ENCODE data around the gene ARL6IP4. TPM values are rescaled to one million over a fixed set of nuclear protein-coding genes. Genes with fewer than 3 reads are reported as not detected.
A peak's percentile ranks its signal among the peaks of the same experiment; 100 is the strongest.

The ARL6IP4 gene
- total and polyA plus RNA-seq, 2 donors from 2014 or later: 168 to 362 TPM

DNA sequence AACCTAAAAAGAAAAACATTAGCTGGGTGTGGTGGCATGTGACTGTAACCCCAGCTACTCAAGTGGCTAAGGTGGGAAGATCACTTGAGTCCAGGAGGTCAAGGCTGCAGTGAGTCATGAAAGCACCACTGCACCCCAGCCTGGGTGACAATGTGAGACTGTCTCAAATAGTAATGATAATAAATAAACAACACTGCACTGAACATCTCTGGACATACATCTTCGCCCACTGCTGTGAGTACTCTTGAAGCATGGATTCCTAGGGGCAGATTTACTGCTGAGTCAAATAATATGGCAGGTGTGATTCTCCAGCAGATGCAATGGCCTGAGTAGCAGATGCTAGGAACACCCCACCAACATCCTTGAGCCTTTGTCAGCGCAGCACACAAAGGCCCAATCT is 37.8 kb upstream of the ARL6IP4 start:
- H3K27me3 ChIP-seq (ENCODE audit: control insufficient read depth, insufficient read depth, low read length): no peaks in the 10 kb centered on the region
- no peak overlapping the region for H3K4me3 ChIP-seq (ENCODE audit: low read length in 3 of 3)
- FAIRE-seq (no peak), DNase-seq (no peak)
- H3K36me3 ChIP-seq (ENCODE audit: control insufficient read depth in 2 of 3, insufficient read depth in 3 of 3, low read length in 3 of 3): no peaks in the 10 kb centered on the region
- H3K9ac ChIP-seq (ENCODE audit: low read length in 3 of 3): no peak overlapping the region
- no peak overlapping the region for H3K27ac ChIP-seq (ENCODE audit: low read depth in 2 of 2, low read length in 2 of 2)
- TF ChIP-seq, protein P1, sequence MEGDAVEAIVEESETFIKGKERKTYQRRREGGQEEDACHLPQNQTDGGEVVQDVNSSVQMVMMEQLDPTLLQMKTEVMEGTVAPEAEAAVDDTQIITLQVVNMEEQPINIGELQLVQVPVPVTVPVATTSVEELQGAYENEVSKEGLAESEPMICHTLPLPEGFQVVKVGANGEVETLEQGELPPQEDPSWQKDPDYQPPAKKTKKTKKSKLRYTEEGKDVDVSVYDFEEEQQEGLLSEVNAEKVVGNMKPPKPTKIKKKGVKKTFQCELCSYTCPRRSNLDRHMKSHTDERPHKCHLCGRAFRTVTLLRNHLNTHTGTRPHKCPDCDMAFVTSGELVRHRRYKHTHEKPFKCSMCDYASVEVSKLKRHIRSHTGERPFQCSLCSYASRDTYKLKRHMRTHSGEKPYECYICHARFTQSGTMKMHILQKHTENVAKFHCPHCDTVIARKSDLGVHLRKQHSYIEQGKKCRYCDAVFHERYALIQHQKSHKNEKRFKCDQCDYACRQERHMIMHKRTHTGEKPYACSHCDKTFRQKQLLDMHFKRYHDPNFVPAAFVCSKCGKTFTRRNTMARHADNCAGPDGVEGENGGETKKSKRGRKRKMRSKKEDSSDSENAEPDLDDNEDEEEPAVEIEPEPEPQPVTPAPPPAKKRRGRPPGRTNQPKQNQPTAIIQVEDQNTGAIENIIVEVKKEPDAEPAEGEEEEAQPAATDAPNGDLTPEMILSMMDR (IDR thresholded peaks at IDR 0.05; ENCODE audit: borderline replicate concordance, extremely low read depth, insufficient read depth): no peak
- intact Hi-C loops (cut with DNase I): no loop called here
- H3K4me1 ChIP-seq (ENCODE audit: control insufficient read depth in 2 of 3, insufficient read depth in 2 of 3, low read depth in 1 of 3, low read length in 3 of 3): peaks cover 0 to 2% (median 0%) of the 10 kb centered on the region in 3 donors
- H3K9me3 ChIP-seq (ENCODE audit: control insufficient read depth in 2 of 3, insufficient read depth in 1 of 3, low read length in 3 of 3): no peaks in the 10 kb centered on the region

DNA sequence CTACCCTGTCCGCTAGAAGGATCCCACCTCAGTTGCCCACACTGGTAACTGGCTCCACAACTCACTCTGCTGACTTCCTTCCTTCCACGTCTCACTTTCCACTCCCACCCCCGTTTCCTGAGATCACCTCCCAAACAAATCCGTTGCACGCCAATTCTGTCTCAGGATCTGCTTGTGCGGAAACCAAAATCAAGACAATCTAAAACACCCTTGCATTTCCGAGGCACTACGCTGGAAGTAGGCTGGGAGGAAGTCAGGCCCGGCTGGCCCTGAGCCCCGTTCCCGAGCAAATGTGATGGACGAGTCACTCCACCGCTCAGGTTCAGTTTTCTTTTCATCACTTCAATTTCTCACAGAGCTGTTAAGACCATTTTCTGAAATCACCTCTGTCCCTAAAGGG is 37.3 kb upstream of the ARL6IP4 start:
- peak overlapping the region; percentile 24 to 32 for H3K27ac ChIP-seq (ENCODE audit: low read depth in 2 of 2, low read length in 2 of 2)
- FAIRE-seq (no peak), DNase-seq (no peak)
- TF ChIP-seq, protein P1 (IDR thresholded peaks at IDR 0.05; ENCODE audit: borderline replicate concordance, extremely low read depth, insufficient read depth): no peak
- no peak overlapping the region for H3K4me3 ChIP-seq (ENCODE audit: low read length in 3 of 3)
- H3K9ac ChIP-seq (ENCODE audit: low read length in 3 of 3): no peak overlapping the region
- peaks cover 0 to 2% (median 0%) of the 10 kb centered on the region in 3 donors for H3K4me1 ChIP-seq (ENCODE audit: control insufficient read depth in 2 of 3, insufficient read depth in 2 of 3, low read depth in 1 of 3, low read length in 3 of 3)
- intact Hi-C loops (cut with DNase I): no loop called here
- H3K9me3 ChIP-seq (ENCODE audit: control insufficient read depth in 2 of 3, insufficient read depth in 1 of 3, low read length in 3 of 3): no peaks in the 10 kb centered on the region
- H3K36me3 ChIP-seq (ENCODE audit: control insufficient read depth in 2 of 3, insufficient read depth in 3 of 3, low read length in 3 of 3): no peaks in the 10 kb centered on the region
- H3K27me3 ChIP-seq (ENCODE audit: control insufficient read depth, insufficient read depth, low read length): no peaks in the 10 kb centered on the region

DNA sequence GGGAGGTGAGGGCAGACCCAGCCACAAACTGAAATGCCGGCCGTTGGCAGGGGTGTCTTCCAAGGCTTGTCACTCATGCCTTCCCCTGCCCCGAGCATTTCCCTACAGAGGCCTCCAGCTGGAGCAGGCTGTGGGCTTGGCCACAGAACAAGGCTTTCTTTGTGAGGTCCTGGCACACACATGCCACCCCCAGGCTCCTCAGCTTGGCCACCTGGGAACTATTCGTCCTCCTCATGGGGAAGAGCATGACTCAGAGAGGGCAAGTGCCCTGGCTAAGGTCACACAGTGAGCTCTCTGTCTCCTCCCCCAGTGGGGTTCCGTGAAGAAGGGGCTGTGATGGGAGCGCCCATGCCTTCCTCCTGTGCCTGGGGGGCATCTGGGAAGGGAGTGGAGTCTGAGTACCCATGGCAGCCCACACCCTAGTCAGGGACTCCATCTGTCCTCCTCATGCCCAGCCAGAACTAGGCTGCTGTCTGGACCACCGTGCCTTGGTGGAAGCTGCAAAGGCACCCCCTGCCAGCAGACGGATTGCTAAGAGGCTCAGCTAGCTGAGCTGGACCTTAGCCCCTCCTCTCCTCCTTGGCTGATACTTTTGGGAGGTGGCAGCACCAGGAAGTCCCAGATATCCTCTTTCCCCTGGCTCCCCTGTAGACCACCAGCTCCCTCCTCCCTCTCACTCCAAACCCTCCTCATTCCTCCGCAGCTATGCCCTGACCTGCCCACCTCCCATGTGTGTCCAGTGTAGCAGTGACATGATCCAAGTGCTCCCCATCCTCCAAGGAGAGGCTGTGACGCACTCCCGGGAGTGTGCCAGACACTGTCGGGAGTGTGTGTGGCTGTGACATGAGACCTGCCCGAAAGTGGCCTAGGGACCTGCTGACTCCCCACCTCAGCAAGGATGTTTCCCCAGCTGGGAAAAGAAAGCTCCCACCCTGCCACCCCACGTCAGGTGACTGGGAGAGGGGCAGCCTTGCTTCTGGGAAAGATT is 35.6 kb upstream of the ARL6IP4 start:
- TF ChIP-seq, protein P1 (IDR thresholded peaks at IDR 0.05; ENCODE audit: borderline replicate concordance, extremely low read depth, insufficient read depth): no peak
- intact Hi-C loops (cut with DNase I): no loop called here
- Histone ChIP-seq H3K4me3 (ENCODE audit: low read length in 3 of 3) (no peak overlapping the region), H3K4me1 (ENCODE audit: control insufficient read depth in 2 of 3, insufficient read depth in 2 of 3, low read depth in 1 of 3, low read length in 3 of 3) (peaks cover 0 to 2% (median 0%) of the 10 kb centered on the region in 3 donors), H3K9ac (ENCODE audit: low read length in 3 of 3) (no peak overlapping the region), H3K27me3 (ENCODE audit: control insufficient read depth, insufficient read depth, low read length) (no peaks in the 10 kb centered on the region), H3K27ac (ENCODE audit: low read depth in 2 of 2, low read length in 2 of 2) (no peak overlapping the region), H3K9me3 (ENCODE audit: control insufficient read depth in 2 of 3, insufficient read depth in 1 of 3, low read length in 3 of 3) (no peaks in the 10 kb centered on the region), H3K36me3 (ENCODE audit: control insufficient read depth in 2 of 3, insufficient read depth in 3 of 3, low read length in 3 of 3) (no peaks in the 10 kb centered on the region)
- no peak for FAIRE-seq
- peak in 2 of 5 donors; percentile 35 to 88 for DNase-seq
